ENCODE data around the gene BLACAT1. TPM values are rescaled to one million over a fixed set of nuclear protein-coding genes. Genes with fewer than 3 reads are reported as not detected.
A peak's percentile ranks its signal among the peaks of the same experiment; 100 is the strongest.

BLACAT1 gene
- total and polyA plus RNA-seq, 2 of the 13 experiments (the other 11 are each of a cell fraction or from before 2014, with no cell fraction given) = 1.2 to 2.8 TPM

GRCh38 chr1:205491794-205492193, 35.9 kb upstream of the BLACAT1 start:
- H3K27ac ChIP-seq (ENCODE audit: extremely low read length, insufficient read depth, low read length) = peak overlapping the region; percentile 17
- no peaks in the 10 kb centered on the region for H4K20me1 ChIP-seq (ENCODE audit: insufficient read depth, low read length)
- H3K9ac ChIP-seq (ENCODE audit: insufficient read depth, low read depth, low read length) = no peak overlapping the region
- no peaks in the 10 kb centered on the region for H3K36me3 ChIP-seq (replicated peaks in 1 of 2; ENCODE audit: control insufficient read depth in 1 of 2, insufficient read depth in 2 of 2, low read length in 2 of 2)
- peaks cover 73% of the 10 kb centered on the region for H3K4me1 ChIP-seq (ENCODE audit: insufficient read depth, low read length)
- POLR2A ChIA-PET = interaction anchor here (1.0 to 2.3 kb wide), 7 partner anchors 10 to 140 kb away, joined by 3 to 12 read pairs (median 6); partner anchors contain the start of gene CDK18
- H2AFZ ChIP-seq (ENCODE audit: low read length) = no peak overlapping the region
- no peaks in the 10 kb centered on the region for H3K79me2 ChIP-seq (ENCODE audit: insufficient read depth, low read length)
- TF ChIP-seq MYC (CRISPR knock-in tag; IDR thresholded peaks at IDR 0.05; ENCODE audit: borderline replicate concordance) = 0 out of 2 replicates have a peak, but pooled peaks have one; percentile 7
- TF ChIP-seq ATF5 (CRISPR knock-in tag; IDR thresholded peaks at IDR 0.05; ENCODE audit: low read depth) = no peak
- TF ChIP-seq ZNF547 (CRISPR knock-in tag; IDR thresholded peaks at IDR 0.05) = no peak
- TF ChIP-seq ZNF746 (CRISPR knock-in tag; IDR thresholded peaks at IDR 0.05) = no peak
- TF ChIP-seq NFKB2 (CRISPR knock-in tag; IDR thresholded peaks at IDR 0.05; ENCODE audit: borderline replicate concordance) = peak; percentile 28; the same call in 1 of the 2 replicates
- no peak for ATAC-seq
- H3K27me3 ChIP-seq (ENCODE audit: control insufficient read depth in 1 of 2, insufficient read depth in 2 of 2, low read length in 2 of 2) = peaks cover 0 to 14% of the 10 kb centered on the region in 2 experiments; a peak in 2 of 5 replicates
- WGBS (ENCODE audit: low lambda C conversion rate) = 0% methylated on average over 3 of the region's 4 CpGs
- no peak for DNase-seq (ENCODE audit: low spot score)
- H3K9me3 ChIP-seq (ENCODE audit: low read length) = no peaks in the 10 kb centered on the region
- H3K4me3 ChIP-seq (replicated peaks in 1 of 3; ENCODE audit: insufficient read depth in 1 of 3, low read depth in 2 of 3, low read length in 3 of 3) = peak overlapping the region in 1 of 3 experiments; percentile 51; a peak in 2 of 6 replicates
- BruUV-seq (replicated peaks) = no TSS peak
- in situ Hi-C loops (cut with HindIII; ENCODE audit: extremely low pct_ligation_motif_present, low pct_unique_long_range_greater_than_20kb) (no loop called here), intact Hi-C loops (cut with micrococcal nuclease; ENCODE audit: unreplicated experiment) (loop anchor here (1.0 kb wide), 1 partner anchor 13 kb away; the partner anchor contains the start of gene CDK18)
- no peak for FAIRE-seq
- H3K4me2 ChIP-seq (ENCODE audit: low read depth, low read length) = peak overlapping the region; percentile 83
- CTCF ChIA-PET (ENCODE audit: low intra/inter-chr PET ratio, low total read pairs) = interaction anchor here (6.3 kb wide), 1 partner anchor 32 kb away, joined by 86 read pairs; no protein-coding TSS in a partner anchor

GRCh38 chr1:205488074-205488723, 32.4 kb upstream of the BLACAT1 start:
- no peaks in the 10 kb centered on the region for H3K36me3 ChIP-seq (replicated peaks in 1 of 2; ENCODE audit: control insufficient read depth in 1 of 2, insufficient read depth in 2 of 2, low read length in 2 of 2)
- no peak overlapping the region for H3K27ac ChIP-seq (ENCODE audit: extremely low read length, insufficient read depth, low read length)
- no peak overlapping the region for H3K9ac ChIP-seq (ENCODE audit: insufficient read depth, low read depth, low read length)
- peaks cover 0 to 14% of the 10 kb centered on the region in 2 experiments; a peak in 3 of 5 replicates for H3K27me3 ChIP-seq (ENCODE audit: control insufficient read depth in 1 of 2, insufficient read depth in 2 of 2, low read length in 2 of 2)
- 24% methylated on average over 9 of the region's 9 CpGs for WGBS (ENCODE audit: low lambda C conversion rate)
- H3K4me1 ChIP-seq (ENCODE audit: insufficient read depth, low read length) = peaks cover 44% of the 10 kb centered on the region
- POLR2A ChIA-PET = interaction anchor here (0.6 to 1.2 kb wide), 2 partner anchors 39 to 297 kb away, joined by 3 to 4 read pairs; no protein-coding TSS in a partner anchor
- peak; percentile 75 for DNase-seq (ENCODE audit: low spot score)
- no peak overlapping the region for H2AFZ ChIP-seq (ENCODE audit: low read length)
- H4K20me1 ChIP-seq (ENCODE audit: insufficient read depth, low read length) = no peaks in the 10 kb centered on the region
- no TSS peak for BruUV-seq (replicated peaks)
- no peak overlapping the region for H3K4me3 ChIP-seq (replicated peaks in 1 of 3; ENCODE audit: insufficient read depth in 1 of 3, low read depth in 2 of 3, low read length in 3 of 3)
- no peaks in the 10 kb centered on the region for H3K79me2 ChIP-seq (ENCODE audit: insufficient read depth, low read length)
- peak; percentile 79 for FAIRE-seq
- CTCF ChIA-PET (ENCODE audit: low intra/inter-chr PET ratio, low total read pairs) = interaction anchor here (1.1 to 6.3 kb wide), 4 partner anchors 29 to 91 kb away, joined by 4 to 86 read pairs (median 6); no protein-coding TSS in a partner anchor
- peak; percentile 30 for ATAC-seq
- intact Hi-C loops (cut with micrococcal nuclease; ENCODE audit: unreplicated experiment) = loop anchor here (1.0 to 5.0 kb wide), 2 partner anchors 36 to 151 kb away; no protein-coding TSS in a partner anchor
- H3K4me2 ChIP-seq (ENCODE audit: low read depth, low read length) = no peak overlapping the region
- in situ Hi-C loops (cut with HindIII; ENCODE audit: extremely low pct_ligation_motif_present, low pct_unique_long_range_greater_than_20kb) = loop anchor here (5.0 kb wide), 2 partner anchors 34 to 91 kb away; no protein-coding TSS in a partner anchor
- H3K9me3 ChIP-seq (ENCODE audit: low read length) = no peaks in the 10 kb centered on the region
- TF ChIP-seq STAG1 (CRISPR knock-in tag; IDR thresholded peaks at IDR 0.05) (peak; percentile 93), ZNF350 (CRISPR knock-in tag; IDR thresholded peaks at IDR 0.05; ENCODE audit: borderline replicate concordance, low read depth) (no peak), ATF4 (CRISPR knock-in tag; IDR thresholded peaks at IDR 0.05) (peak in 1 of 2 experiments; percentile 43; a peak in 1 of 4 replicates), CBX2 (IDR thresholded peaks at IDR 0.05; ENCODE audit: low read depth, low read length) (no peak), CBX2 (CRISPR knock-in tag; IDR thresholded peaks at IDR 0.05; ENCODE audit: low read depth) (no peak), KDM4B (CRISPR knock-in tag; IDR thresholded peaks at IDR 0.05) (0 out of 2 replicates have a peak, but pooled peaks have one; percentile 25), IRF2 (CRISPR knock-in tag; IDR thresholded peaks at IDR 0.05) (0 out of 2 replicates have a peak, but pooled peaks have one; percentile 30), MTA1 (CRISPR knock-in tag; IDR thresholded peaks at IDR 0.05; ENCODE audit: borderline replicate concordance) (no peak), WIZ (CRISPR knock-in tag; IDR thresholded peaks at IDR 0.05) (peak; percentile 31; the same call in 1 of the 2 replicates), ZNF747 (CRISPR knock-in tag; IDR thresholded peaks at IDR 0.05; ENCODE audit: borderline replicate concordance) (no peak), ZSCAN9 (CRISPR knock-in tag; IDR thresholded peaks at IDR 0.05; ENCODE audit: borderline replicate concordance) (no peak), HDAC2 (CRISPR knock-in tag; IDR thresholded peaks at IDR 0.05) (peak; percentile 40; the same call in 1 of the 2 replicates)

Measured in HepG2 (cell line).